ENCODE results near the gene SLC37A4. TPM values are rescaled to one million over a fixed set of nuclear protein-coding genes. Genes with fewer than 3 reads are reported as not detected.
A peak's percentile ranks its signal among the peaks of the same experiment; 100 is the strongest.

The SLC37A4 gene
- total and polyA plus RNA-seq, 2 of the 13 experiments (the other 11 are each of a cell fraction or from before 2014, with no cell fraction given), result 43.0 to 56.1 TPM

DNA sequence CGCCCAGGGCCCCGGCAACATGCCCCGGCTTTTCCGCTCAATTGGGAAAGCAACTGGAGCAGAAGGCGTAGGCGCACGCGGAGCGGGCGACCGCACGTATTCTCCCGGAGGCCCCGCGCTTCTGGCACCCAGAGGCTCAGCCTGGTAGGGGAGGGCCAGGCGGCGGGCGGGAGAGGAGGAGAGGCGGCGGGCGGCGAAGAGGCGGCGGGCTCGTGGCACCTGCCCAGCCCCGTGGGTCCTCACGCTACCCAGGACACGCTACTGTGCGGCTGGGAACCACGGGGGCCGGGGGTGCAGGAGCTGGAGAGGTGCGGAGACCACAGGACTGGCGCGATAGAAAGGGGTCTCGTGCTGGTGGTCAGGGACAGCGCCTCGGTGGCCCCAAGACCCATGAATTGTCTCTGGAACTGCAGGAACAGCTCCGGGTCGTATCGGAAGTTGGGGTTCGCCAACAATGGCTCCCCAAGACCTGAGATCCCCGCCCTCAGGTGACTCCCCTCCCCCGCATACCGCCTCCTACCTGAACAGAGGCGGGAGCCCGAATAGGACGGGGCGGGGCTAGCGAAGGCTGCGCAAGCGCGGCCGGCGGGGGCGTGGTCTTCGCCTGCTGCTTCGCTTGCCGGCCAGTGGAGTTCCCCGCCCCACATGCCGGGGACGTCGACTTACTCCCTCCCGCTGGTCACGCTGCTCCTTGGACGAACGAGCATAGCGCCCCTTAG is at the start of gene SLC37A4 (continued):
- TF ChIP-seq, protein P1, sequence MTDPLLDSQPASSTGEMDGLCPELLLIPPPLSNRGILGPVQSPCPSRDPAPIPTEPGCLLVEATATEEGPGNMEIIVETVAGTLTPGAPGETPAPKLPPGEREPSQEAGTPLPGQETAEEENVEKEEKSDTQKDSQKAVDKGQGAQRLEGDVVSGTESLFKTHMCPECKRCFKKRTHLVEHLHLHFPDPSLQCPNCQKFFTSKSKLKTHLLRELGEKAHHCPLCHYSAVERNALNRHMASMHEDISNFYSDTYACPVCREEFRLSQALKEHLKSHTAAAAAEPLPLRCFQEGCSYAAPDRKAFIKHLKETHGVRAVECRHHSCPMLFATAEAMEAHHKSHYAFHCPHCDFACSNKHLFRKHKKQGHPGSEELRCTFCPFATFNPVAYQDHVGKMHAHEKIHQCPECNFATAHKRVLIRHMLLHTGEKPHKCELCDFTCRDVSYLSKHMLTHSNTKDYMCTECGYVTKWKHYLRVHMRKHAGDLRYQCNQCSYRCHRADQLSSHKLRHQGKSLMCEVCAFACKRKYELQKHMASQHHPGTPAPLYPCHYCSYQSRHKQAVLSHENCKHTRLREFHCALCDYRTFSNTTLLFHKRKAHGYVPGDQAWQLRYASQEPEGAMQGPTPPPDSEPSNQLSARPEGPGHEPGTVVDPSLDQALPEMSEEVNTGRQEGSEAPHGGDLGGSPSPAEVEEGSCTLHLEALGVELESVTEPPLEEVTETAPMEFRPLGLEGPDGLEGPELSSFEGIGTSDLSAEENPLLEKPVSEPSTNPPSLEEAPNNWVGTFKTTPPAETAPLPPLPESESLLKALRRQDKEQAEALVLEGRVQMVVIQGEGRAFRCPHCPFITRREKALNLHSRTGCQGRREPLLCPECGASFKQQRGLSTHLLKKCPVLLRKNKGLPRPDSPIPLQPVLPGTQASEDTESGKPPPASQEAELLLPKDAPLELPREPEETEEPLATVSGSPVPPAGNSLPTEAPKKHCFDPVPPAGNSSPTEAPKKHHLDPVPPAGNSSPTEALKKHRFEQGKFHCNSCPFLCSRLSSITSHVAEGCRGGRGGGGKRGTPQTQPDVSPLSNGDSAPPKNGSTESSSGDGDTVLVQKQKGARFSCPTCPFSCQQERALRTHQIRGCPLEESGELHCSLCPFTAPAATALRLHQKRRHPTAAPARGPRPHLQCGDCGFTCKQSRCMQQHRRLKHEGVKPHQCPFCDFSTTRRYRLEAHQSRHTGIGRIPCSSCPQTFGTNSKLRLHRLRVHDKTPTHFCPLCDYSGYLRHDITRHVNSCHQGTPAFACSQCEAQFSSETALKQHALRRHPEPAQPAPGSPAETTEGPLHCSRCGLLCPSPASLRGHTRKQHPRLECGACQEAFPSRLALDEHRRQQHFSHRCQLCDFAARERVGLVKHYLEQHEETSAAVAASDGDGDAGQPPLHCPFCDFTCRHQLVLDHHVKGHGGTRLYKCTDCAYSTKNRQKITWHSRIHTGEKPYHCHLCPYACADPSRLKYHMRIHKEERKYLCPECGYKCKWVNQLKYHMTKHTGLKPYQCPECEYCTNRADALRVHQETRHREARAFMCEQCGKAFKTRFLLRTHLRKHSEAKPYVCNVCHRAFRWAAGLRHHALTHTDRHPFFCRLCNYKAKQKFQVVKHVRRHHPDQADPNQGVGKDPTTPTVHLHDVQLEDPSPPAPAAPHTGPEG (CRISPR knock-in tag; IDR thresholded peaks at IDR 0.05), result peak; percentile 55; the same call in 1 of the 2 replicates
- 0 out of 2 replicates have a peak, but pooled peaks have one; percentile 38 for TF ChIP-seq ZBTB3 (CRISPR knock-in tag; IDR thresholded peaks at IDR 0.05; ENCODE audit: borderline replicate concordance, low read depth)
- peak; percentile 29 for TF ChIP-seq IKZF4 (CRISPR knock-in tag; IDR thresholded peaks at IDR 0.05; ENCODE audit: borderline replicate concordance, low read depth, not compliant biosample characterization)
- no peak for TF ChIP-seq ZNF569 (CRISPR knock-in tag; IDR thresholded peaks at IDR 0.05; ENCODE audit: borderline replicate concordance)
- TF ChIP-seq, protein P2, sequence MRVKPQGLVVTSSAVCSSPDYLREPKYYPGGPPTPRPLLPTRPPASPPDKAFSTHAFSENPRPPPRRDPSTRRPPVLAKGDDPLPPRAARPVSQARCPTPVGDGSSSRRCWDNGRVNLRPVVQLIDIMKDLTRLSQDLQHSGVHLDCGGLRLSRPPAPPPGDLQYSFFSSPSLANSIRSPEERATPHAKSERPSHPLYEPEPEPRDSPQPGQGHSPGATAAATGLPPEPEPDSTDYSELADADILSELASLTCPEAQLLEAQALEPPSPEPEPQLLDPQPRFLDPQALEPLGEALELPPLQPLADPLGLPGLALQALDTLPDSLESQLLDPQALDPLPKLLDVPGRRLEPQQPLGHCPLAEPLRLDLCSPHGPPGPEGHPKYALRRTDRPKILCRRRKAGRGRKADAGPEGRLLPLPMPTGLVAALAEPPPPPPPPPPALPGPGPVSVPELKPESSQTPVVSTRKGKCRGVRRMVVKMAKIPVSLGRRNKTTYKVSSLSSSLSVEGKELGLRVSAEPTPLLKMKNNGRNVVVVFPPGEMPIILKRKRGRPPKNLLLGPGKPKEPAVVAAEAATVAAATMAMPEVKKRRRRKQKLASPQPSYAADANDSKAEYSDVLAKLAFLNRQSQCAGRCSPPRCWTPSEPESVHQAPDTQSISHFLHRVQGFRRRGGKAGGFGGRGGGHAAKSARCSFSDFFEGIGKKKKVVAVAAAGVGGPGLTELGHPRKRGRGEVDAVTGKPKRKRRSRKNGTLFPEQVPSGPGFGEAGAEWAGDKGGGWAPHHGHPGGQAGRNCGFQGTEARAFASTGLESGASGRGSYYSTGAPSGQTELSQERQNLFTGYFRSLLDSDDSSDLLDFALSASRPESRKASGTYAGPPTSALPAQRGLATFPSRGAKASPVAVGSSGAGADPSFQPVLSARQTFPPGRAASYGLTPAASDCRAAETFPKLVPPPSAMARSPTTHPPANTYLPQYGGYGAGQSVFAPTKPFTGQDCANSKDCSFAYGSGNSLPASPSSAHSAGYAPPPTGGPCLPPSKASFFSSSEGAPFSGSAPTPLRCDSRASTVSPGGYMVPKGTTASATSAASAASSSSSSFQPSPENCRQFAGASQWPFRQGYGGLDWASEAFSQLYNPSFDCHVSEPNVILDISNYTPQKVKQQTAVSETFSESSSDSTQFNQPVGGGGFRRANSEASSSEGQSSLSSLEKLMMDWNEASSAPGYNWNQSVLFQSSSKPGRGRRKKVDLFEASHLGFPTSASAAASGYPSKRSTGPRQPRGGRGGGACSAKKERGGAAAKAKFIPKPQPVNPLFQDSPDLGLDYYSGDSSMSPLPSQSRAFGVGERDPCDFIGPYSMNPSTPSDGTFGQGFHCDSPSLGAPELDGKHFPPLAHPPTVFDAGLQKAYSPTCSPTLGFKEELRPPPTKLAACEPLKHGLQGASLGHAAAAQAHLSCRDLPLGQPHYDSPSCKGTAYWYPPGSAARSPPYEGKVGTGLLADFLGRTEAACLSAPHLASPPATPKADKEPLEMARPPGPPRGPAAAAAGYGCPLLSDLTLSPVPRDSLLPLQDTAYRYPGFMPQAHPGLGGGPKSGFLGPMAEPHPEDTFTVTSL (CRISPR knock-in tag; IDR thresholded peaks at IDR 0.05; ENCODE audit: borderline replicate concordance), result no peak
- TF ChIP-seq ZC3H4 (CRISPR knock-in tag; IDR thresholded peaks at IDR 0.05; ENCODE audit: borderline replicate concordance), result 0 out of 2 replicates have a peak, but pooled peaks have one; percentile 0
- TF ChIP-seq, protein P3, sequence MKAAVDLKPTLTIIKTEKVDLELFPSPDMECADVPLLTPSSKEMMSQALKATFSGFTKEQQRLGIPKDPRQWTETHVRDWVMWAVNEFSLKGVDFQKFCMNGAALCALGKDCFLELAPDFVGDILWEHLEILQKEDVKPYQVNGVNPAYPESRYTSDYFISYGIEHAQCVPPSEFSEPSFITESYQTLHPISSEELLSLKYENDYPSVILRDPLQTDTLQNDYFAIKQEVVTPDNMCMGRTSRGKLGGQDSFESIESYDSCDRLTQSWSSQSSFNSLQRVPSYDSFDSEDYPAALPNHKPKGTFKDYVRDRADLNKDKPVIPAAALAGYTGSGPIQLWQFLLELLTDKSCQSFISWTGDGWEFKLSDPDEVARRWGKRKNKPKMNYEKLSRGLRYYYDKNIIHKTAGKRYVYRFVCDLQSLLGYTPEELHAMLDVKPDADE (CRISPR knock-in tag; IDR thresholded peaks at IDR 0.05), result no peak
- peak; percentile 92 for TF ChIP-seq ZNF749 (CRISPR knock-in tag; IDR thresholded peaks at IDR 0.05; ENCODE audit: borderline replicate concordance)
- no peak for TF ChIP-seq ZNF703 (CRISPR knock-in tag; IDR thresholded peaks at IDR 0.05; ENCODE audit: borderline replicate concordance)
- TF ChIP-seq ZNF547 (CRISPR knock-in tag; IDR thresholded peaks at IDR 0.05), result 0 out of 2 replicates have a peak, but pooled peaks have one; percentile 64
- peak; percentile 55 for TF ChIP-seq FOXA3 (CRISPR knock-in tag; IDR thresholded peaks at IDR 0.05)
- TF ChIP-seq, protein P4, sequence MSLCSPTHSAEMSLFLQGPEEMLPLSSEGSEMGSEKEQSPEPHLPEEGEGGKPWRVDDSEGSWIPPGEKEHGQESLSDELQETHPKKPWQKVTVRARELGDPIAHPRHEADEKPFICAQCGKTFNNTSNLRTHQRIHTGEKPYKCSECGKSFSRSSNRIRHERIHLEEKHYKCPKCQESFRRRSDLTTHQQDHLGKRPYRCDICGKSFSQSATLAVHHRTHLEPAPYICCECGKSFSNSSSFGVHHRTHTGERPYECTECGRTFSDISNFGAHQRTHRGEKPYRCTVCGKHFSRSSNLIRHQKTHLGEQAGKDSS (CRISPR knock-in tag; IDR thresholded peaks at IDR 0.05; ENCODE audit: borderline replicate concordance, low read depth), result peak; percentile 86
- TF ChIP-seq ZBTB8A (CRISPR knock-in tag; IDR thresholded peaks at IDR 0.05; ENCODE audit: borderline replicate concordance, low read depth), result no peak
- no peak for TF ChIP-seq HOXA7 (CRISPR knock-in tag; IDR thresholded peaks at IDR 0.05)

Data from HepG2 (cell line).